ENCODE measurements around the gene PARVA.
A peak's percentile ranks its signal among the peaks of the same experiment; 100 is the strongest.

PARVA gene

DNA sequence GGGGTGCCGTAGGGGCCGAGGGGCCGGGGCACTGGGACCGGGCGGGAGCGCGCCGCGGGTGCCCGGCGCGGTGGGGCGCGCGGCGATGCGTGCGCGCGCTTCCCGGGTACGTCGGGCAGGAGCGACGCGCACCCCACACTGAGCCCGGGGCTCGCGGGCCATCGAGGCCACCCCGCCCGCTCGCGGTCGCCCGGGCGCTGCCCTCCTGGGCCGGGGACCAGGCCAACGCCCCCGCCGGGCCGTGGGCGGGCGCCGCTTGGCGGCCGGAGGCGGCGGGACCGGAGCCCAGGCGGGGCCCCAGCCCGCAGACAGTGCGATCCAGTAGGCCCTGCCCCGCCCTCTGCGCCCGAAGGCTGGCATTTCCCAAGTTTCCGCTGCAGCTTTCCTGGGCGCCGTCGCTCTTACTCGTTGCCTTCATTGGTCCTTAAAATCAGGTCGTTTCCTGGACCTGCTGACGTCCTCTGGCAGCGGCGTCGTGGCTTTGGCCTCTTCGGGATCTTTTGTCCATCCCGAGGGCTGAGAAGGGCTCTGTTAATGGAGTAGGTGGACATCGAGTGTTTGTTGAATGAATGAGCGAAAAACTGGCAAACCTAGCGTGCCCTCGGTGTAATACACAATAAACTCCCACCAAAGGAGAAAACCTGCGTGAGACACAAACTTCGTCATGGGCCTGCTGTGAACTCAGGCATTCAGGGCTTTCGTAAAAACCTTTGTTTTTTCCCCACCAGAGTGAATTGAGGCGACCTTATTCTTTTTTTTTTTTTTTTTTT is 638 bp downstream of the PARVA start:
- peak; percentile 9 for TF ChIP-seq CTCF (IDR thresholded peaks at IDR 0.05; ENCODE audit: insufficient read depth, low read depth, low read length, missing control alignments)
- peak overlapping the region; percentile 66 for H3K4me3 ChIP-seq (ENCODE audit: low read length)
- DNase-seq (ENCODE audit: low read depth) = peak; percentile 87

- DNase-seq (ENCODE audit: low read depth) = peak; percentile 74
Observed at GRCh38 chr11:12380565-12381325, 3.4 kb downstream of the PARVA start.

DNA sequence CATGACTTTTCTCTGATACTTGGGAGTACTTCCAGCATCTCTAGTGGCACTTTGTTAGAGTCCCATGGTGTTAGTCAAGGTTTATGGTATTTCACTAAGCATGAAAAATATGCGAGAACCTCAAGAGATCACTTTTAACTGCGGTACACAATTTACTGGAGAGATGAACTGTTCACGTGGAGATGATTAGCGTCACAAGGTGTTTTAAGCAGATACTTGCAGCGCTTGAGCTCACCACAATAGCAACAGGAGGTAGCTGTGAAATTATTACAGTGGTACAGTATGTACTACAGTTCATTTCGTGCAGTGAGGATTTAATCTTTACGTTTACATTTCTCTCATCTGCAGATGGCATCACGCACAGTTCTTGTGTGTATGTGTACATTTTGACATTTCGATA is 4.5 kb downstream of the PARVA start:
- no peak overlapping the region for H3K4me3 ChIP-seq (ENCODE audit: low read length)
- TF ChIP-seq CTCF (IDR thresholded peaks at IDR 0.05; ENCODE audit: insufficient read depth, low read depth, low read length, missing control alignments) = no peak
- DNase-seq (ENCODE audit: low read depth) = no peak

More at GRCh38 chr11:12380565-12381325, 3.4 kb downstream of the PARVA start:
- H3K4me3 ChIP-seq (ENCODE audit: low read length) = no peak overlapping the region
- no peak for TF ChIP-seq CTCF (IDR thresholded peaks at IDR 0.05; ENCODE audit: insufficient read depth, low read depth, low read length, missing control alignments)

DNA sequence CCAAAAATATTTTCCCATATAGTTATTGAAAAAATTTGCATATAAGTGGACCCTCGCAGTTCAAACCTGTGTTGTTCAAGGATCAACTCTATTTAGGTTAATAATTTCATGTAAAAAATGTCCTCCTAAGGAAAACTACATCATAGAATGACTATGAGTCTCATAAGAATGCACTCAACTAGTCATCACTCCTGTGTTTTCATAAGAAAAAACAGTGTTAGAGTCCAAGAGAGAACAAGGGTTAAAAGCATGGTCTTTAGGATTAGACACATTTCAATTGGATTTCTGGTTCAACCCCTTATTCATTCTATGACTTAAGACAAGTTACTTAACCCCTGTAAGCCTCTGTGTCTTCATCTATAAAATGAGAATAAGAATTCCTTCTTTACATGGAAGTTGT is 5.1 kb downstream of the PARVA start:
- no peak overlapping the region for H3K4me3 ChIP-seq (ENCODE audit: low read length)
- no peak for DNase-seq (ENCODE audit: low read depth)
- no peak for TF ChIP-seq CTCF (IDR thresholded peaks at IDR 0.05; ENCODE audit: insufficient read depth, low read depth, low read length, missing control alignments)

- no peak overlapping the region for H3K4me3 ChIP-seq (ENCODE audit: low read length)
- no peak for TF ChIP-seq CTCF (IDR thresholded peaks at IDR 0.05; ENCODE audit: insufficient read depth, low read depth, low read length, missing control alignments)
- DNase-seq (ENCODE audit: low read depth) = no peak
Observed at GRCh38 chr11:12386309-12386708, 8.9 kb downstream of the PARVA start.

DNA sequence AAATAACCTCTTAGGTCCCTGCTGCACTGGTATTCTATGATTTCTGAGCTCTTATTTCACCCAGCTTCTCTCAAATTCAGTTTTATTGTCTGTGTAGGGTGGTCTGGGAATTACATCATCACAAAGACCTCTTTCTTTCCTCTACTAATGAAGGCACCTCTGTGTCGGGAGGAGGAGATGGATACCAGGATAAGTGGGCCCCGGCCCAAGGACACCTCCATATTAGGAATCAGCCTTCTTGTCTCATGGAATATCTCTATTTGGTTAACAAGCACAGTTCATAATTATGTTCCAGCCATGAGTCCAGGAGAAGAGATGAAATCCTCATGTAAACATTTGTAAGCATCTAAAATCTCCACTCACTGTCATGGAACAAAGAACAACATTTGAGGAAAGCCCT is 9.4 kb downstream of the PARVA start:
- no peak for DNase-seq (ENCODE audit: low read depth)
- no peak for TF ChIP-seq CTCF (IDR thresholded peaks at IDR 0.05; ENCODE audit: insufficient read depth, low read depth, low read length, missing control alignments)
- no peak overlapping the region for H3K4me3 ChIP-seq (ENCODE audit: low read length)
